Transverse colon (tissue), 4 donors: ENCODE results near the gene HOXA4. TPM values are rescaled to one million over a fixed set of nuclear protein-coding genes. Genes with fewer than 3 reads are reported as not detected.

Source experiments
- DNase-seq: peaks from one replicate; pipeline ENCODE4 v3.0.0-alpha.2; 2019
- H3K27ac ChIP-seq, 4 donors: fragments of 200-600 bp; sonication (generic); 2 replicates each; pipeline ENCODE4 v1.5.1; 2016 to 2018; ENCODE audit warnings: inconsistent platforms in 4 of 4
- H3K27me3 ChIP-seq: fragments of 200-600 bp; sonication (generic); 2 replicates; pipeline ENCODE4 v1.5.1; 2017; ENCODE audit warnings: inconsistent platforms
- H3K36me3 ChIP-seq, 4 donors: fragments of 200-600 bp; sonication (generic); 2 replicates each; pipeline ENCODE4 v1.5.1; 2017 to 2019; ENCODE audit warnings: inconsistent platforms in 4 of 4
- H3K4me1 ChIP-seq, 4 donors: fragments of 200-600 bp; sonication (generic); 2 replicates each; pipeline ENCODE4 v1.5.1; 2017 to 2020; ENCODE audit warnings: inconsistent platforms in 4 of 4
- H3K4me3 ChIP-seq, 4 donors: fragments of 200-600 bp; sonication (generic); 1 replicate in 1 of 4; 2 replicates in 3 of 4; pipeline versions ENCODE4 v1.5.1 to v1.6.1; 2017 to 2019; ENCODE audit warnings: inconsistent platforms in 4 of 4
- H3K9me3 ChIP-seq, 2 donors: fragments of 200-600 bp; sonication (generic); 2 replicates each; pipeline ENCODE4 v1.5.1; 2017 to 2019; ENCODE audit warnings: inconsistent platforms in 2 of 2
- EP300 ChIP-seq: sonication (generic); formaldehyde crosslinking; IDR thresholded peaks from one replicate; pipeline ENCODE4 v1.6.1; 2017; ENCODE audit warnings: antibody characterized with exemption, low read depth
- POLR2A ChIP-seq: fragments of 450-650 bp; IDR thresholded peaks from one replicate; pipeline ENCODE4 v1.6.1; 2016; ENCODE audit warnings: antibody characterized with exemption, mild to moderate bottlenecking, moderate library complexity
- POLR2AphosphoS5 ChIP-seq, 3 donors: sonication (generic); formaldehyde crosslinking; IDR thresholded peaks; one replicate each; pipeline ENCODE4 v1.6.1; 2016; ENCODE audit warnings: antibody characterized with exemption in 3 of 3
- WGBS, 2 donors: methylation state at CpG; one replicate each; pipeline ENCODE4 v1.1.5; 2018; ENCODE audit warnings: low coverage in 1 of 2; 5-methylcytosine and 5-hydroxymethylcytosine counted together
- in situ Hi-C, 4 donors: fragments of 200-750 bp; cut with MboI; loops; one replicate each; pipeline versions ENCODE4 v1.15.0 to v1.15.1; 2017; ENCODE audit warnings: low sequenced_read_pairs in 3 of 4, low pct_ligation_motif_present in 1 of 4, low pct_unique_long_range_greater_than_20kb in 1 of 4
- intact Hi-C: fragments of 100-400 bp; cut with DNase I; formaldehyde crosslinking; loops from one replicate; pipeline ENCODE4 v1.15.1; 2023; ENCODE audit warnings: low total_unique reads
- total RNA-seq, 4 donors: library from RNA; depleted of rRNA; stranded (reverse); fragments of >200 nt; gene quantifications; one replicate each; pipeline ENCODE4 v1.1.0, GENCODE V29; 2016
- TF ChIP-seq, protein P1 (sequence below), 5 experiments: fragments of 200-600 bp in 3 of 5; fragments of 450-650 bp in 2 of 5; sonication (generic) in 3 of 5; IDR thresholded peaks; 1 replicate in 2 of 5; 2 replicates in 3 of 5; pipeline ENCODE4 v1.5.1; 2016 to 2017; ENCODE audit warnings: antibody characterized with exemption in 5 of 5, inconsistent platforms in 3 of 5, mild to moderate bottlenecking in 2 of 5, moderate library complexity in 1 of 5

HOXA4 gene
- total RNA-seq, 4 donors from 2014 or later, result 3.5 to 42.4 (median 10.6) TPM

DNA sequence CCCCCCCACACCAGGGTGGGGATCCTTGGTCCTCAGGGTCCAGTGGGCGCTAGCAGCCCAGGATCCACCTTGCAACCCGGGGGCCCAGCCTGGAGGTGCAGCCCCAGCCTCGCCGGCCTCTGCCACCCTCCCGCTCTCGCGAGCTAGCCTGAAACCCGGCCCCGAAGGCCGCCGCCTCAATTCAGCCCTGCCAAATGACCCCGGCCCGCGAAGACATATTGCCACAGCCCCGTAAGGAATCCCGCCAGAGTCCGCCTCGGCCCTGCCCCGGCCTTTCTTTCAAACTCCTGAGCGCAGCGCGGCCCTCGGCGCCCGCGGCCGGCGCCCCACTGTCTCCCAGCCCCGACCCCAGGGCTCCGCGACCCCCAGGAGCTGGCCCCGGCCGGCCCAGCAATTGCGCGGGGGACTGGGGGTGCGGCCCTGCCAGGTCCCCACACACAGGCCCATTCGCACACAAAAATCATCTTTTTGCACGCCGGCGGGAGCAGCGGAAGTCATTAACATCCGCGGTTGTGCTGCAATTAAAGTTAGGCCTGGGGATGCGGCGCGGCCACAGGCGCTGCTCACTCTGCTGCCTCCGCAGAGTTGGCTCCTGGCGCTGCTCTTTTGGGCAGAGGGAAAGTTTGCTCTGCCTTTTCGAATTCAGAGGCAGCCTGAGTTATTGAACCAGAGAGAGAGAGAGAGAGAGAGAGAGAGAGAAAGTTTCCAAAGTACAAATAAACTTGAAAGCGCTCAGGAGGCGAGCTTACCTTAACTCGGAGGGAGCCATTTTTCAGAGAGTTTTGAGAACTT is 9.0 kb upstream of the HOXA4 start:
- in situ Hi-C loops, result loop anchor here (5.0 to 10.0 kb wide), 2 partner anchors 282 to 285 kb away; no protein-coding TSS in a partner anchor
- H3K4me3 ChIP-seq, result peak overlapping the region; percentile 11 to 60 (median 46)
- H3K4me1 ChIP-seq, result peaks cover 25 to 64% (median 59%) of the 10 kb centered on the region in 4 donors
- no peaks in the 10 kb centered on the region for H3K36me3 ChIP-seq
- TF ChIP-seq EP300, result no peak
- H3K27me3 ChIP-seq, result no peaks in the 10 kb centered on the region
- peak overlapping the region; percentile 95 to 99 (median 98) for H3K27ac ChIP-seq
- intact Hi-C loops, result no loop called here
- H3K9me3 ChIP-seq, result no peaks in the 10 kb centered on the region
- WGBS, 2 donors, result 32 to 39% methylated on average over 12 to 52 of the region's 53 CpGs
- peak; percentile 33 for DNase-seq

DNA sequence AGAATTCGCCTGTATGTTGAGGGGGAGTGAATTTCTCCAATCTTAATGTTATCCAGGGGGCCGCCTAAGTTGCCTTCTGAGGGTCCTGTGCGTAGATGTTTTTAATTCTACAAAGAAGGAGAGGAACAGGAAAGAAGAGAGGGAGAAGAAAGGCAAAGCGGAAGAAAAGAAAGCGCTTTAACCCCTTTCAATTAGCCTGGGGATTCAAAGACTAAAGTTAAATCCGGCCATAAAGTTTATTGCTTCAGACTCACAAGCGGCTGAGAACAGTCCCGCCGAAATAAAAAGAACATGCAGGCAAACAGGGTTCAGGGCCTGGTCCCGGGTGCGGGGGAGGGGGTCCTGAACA is 8.4 kb upstream of the HOXA4 start:
- no peak for TF ChIP-seq POLR2AphosphoS5 (IDR thresholded peaks at IDR 0.05)
- TF ChIP-seq, protein P1, sequence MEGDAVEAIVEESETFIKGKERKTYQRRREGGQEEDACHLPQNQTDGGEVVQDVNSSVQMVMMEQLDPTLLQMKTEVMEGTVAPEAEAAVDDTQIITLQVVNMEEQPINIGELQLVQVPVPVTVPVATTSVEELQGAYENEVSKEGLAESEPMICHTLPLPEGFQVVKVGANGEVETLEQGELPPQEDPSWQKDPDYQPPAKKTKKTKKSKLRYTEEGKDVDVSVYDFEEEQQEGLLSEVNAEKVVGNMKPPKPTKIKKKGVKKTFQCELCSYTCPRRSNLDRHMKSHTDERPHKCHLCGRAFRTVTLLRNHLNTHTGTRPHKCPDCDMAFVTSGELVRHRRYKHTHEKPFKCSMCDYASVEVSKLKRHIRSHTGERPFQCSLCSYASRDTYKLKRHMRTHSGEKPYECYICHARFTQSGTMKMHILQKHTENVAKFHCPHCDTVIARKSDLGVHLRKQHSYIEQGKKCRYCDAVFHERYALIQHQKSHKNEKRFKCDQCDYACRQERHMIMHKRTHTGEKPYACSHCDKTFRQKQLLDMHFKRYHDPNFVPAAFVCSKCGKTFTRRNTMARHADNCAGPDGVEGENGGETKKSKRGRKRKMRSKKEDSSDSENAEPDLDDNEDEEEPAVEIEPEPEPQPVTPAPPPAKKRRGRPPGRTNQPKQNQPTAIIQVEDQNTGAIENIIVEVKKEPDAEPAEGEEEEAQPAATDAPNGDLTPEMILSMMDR (IDR thresholded peaks at IDR 0.05), result no peak
- TF ChIP-seq EP300, result no peak
- no peak for TF ChIP-seq POLR2A
- no peaks in the 10 kb centered on the region for H3K9me3 ChIP-seq
- no peaks in the 10 kb centered on the region for H3K27me3 ChIP-seq
- H3K27ac ChIP-seq, result peak overlapping the region; percentile 95 to 99 (median 98)
- H3K4me1 ChIP-seq, result peaks cover 26 to 64% (median 58%) of the 10 kb centered on the region in 4 donors
- peak overlapping the region; percentile 11 to 60 (median 46) for H3K4me3 ChIP-seq
- H3K36me3 ChIP-seq, result no peaks in the 10 kb centered on the region
- intact Hi-C loops, result no loop called here
- 37 to 48% methylated on average over 5 to 11 of the region's 11 CpGs for WGBS, 2 donors
- in situ Hi-C loops, result no loop called here
- no peak for DNase-seq

DNA sequence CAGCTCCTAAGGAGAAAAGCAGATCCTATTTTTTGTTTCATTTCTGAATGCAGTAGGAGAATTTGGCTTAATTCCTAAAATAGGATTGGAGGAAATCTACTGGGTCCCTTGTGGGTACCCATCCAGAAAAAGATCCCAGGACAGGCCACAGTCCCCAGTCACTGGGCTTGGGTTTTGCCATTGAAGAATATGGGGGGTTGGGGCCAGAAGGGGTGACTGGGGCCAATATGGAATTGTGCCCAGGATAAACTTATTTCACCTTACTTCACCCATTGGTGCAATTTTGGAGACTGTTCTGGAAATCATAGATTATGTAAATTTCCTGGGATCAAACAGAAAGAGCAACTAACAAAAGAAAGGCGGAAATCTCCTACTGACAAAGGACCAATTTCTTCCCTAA is 7.9 kb upstream of the HOXA4 start:
- Histone ChIP-seq H3K9me3 (no peaks in the 10 kb centered on the region), H3K36me3 (no peaks in the 10 kb centered on the region), H3K4me3 (peak overlapping the region in 3 of 4 donors; percentile 39 to 60 (median 53)), H3K27ac (peak overlapping the region; percentile 95 to 99 (median 98)), H3K27me3 (no peaks in the 10 kb centered on the region), H3K4me1 (peaks cover 26 to 66% (median 59%) of the 10 kb centered on the region in 4 donors)
- WGBS, 2 donors, result 17 to 38% methylated on average over 1 of the region's 1 CpG
- no peak for DNase-seq
- TF ChIP-seq POLR2A (no peak), POLR2AphosphoS5 (IDR thresholded peaks at IDR 0.05) (no peak), EP300 (no peak)
- TF ChIP-seq, protein P1 (IDR thresholded peaks at IDR 0.05), result no peak
- in situ Hi-C loops, result no loop called here
- intact Hi-C loops, result no loop called here

DNA sequence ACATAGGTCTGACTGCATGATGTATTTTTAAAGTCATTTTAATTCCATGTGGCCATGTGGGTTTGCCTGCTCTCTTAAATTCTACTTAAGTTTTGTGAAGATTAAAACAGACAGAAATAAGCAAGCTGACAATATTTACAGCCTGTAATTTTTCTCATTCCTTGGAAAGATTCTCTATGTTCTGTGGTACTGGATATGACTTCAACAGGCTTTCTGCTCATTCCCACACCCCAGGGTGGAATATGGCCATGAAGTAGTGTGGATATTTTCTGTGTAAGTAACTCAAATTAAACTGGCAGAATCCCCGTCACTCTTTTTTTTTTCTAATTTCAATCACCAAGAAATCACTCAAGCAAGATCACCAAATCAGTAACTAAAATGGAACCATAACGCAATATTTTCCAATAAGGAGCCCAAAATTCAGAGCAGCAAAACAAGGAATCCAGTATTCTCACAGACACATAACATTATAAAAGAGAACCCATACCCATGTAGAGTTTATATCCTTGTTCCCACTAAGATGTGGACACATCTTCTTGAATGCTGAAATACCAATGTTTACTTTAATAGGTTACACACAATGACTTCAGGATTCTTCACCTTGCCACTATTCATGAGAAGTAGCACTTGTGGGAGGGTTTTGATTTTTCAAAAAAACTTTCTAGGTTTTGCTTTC is 7.2 kb upstream of the HOXA4 start:
- no peaks in the 10 kb centered on the region for H3K36me3 ChIP-seq
- intact Hi-C loops, result no loop called here
- peak overlapping the region in 2 of 4 donors; percentile 53 to 60 for H3K4me3 ChIP-seq
- peak overlapping the region; percentile 95 to 99 (median 98) for H3K27ac ChIP-seq
- in situ Hi-C loops, result no loop called here
- no peaks in the 10 kb centered on the region for H3K9me3 ChIP-seq
- no peaks in the 10 kb centered on the region for H3K27me3 ChIP-seq
- WGBS, 2 donors, result 31 to 33% methylated on average over 2 of the region's 2 CpGs
- peaks cover 26 to 73% (median 66%) of the 10 kb centered on the region in 4 donors for H3K4me1 ChIP-seq
- no peak for DNase-seq
- TF ChIP-seq, protein P1 (IDR thresholded peaks at IDR 0.05), result no peak
- peak in 2 of 3 donors; percentile 24 to 30 for TF ChIP-seq POLR2AphosphoS5 (IDR thresholded peaks at IDR 0.05)
